ENCODE measurements around the gene CTAGE8.

DNA sequence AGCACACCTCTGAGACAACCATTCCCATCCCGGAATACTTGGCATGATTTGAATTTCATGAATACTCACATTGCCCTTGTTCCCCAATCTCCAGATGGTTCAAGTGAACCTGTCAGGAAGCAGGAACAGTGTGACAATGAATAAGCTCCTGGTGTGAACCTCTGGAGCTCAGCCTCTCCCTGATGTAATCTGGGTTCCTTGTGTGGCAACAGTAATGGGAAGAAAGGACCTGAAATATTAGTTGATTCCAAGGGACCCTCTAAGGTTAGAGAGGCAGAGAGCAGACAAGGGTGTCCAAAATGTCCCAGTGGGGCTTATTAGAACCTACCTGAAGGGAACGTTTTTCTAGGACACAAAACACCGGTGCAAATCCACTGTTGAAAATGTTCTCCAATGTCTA, 13.0 kb downstream of the CTAGE8 start:
- TF ChIP-seq EZH2phosphoT487 (IDR thresholded peaks at IDR 0.05; ENCODE audit: insufficient read depth, low read depth), result no peak
- TF ChIP-seq EZH2 (IDR thresholded peaks at IDR 0.05; ENCODE audit: insufficient read depth, poor library complexity, severe bottlenecking), result no peak
